PC-3 (cell line): Measurements from ENCODE around the gene OR8B8. TPM values are rescaled to one million over a fixed set of nuclear protein-coding genes. Genes with fewer than 3 reads are reported as not detected.
"Not testable (repeated sequence)": the region's sequence is repeated elsewhere in the genome, so short reads cannot be mapped to it uniquely, and the experiment has no call there.

Source experiments
- ATAC-seq: fragments of 200-7000 bp; cut with Tn5 transposase; 2 replicates; pipeline ENCODE4 v1.9.1; 2020; ENCODE audit warnings: mild to moderate bottlenecking, moderate library complexity
- BruUV-seq: library from RNA; stranded (reverse); fragments of 400-500 nt; replicated peaks from 2 replicates; lab custom pipeline; 2021; lab: Mats Ljungman, UMichigan
- CTCF ChIA-PET: fragments of 300-600 bp; sonication (Branson Sonifier 250); formaldehyde crosslinking; loops from one replicate; lab custom pipeline; 2022; ENCODE audit warnings: antibody characterized with exemption; lab: Charles Lee
- POLR2A ChIA-PET: fragments of 300-600 bp; sonication (Branson Sonifier 250); formaldehyde crosslinking; loops from one replicate; lab custom pipeline; 2022; ENCODE audit warnings: antibody characterized with exemption; ENCODE audit not compliant: unreplicated experiment; lab: Charles Lee
- DNase-seq: peaks from one replicate; pipeline ENCODE4 v3.0.0-alpha.2; 2015
- H2AFZ ChIP-seq: fragments of 300-600 bp; sonication (generic); 2 replicates; pipeline ENCODE4 v1.6.0; 2016; ENCODE audit warnings: antibody characterized with exemption, low read length
- H3F3A ChIP-seq: fragments of 300-600 bp; sonication (generic); one replicate; pipeline ENCODE4 v1.6.0; 2017; ENCODE audit warnings: antibody characterized with exemption, low read length, control low read depth, mild to moderate bottlenecking; ENCODE audit not compliant: unreplicated experiment
- H3K27ac ChIP-seq: fragments of 300-600 bp; sonication (generic); 2 replicates; pipeline ENCODE4 v1.5.1; 2016; ENCODE audit warnings: mild to moderate bottlenecking, low read length
- H3K27me3 ChIP-seq: fragments of 300-600 bp; sonication (generic); 2 replicates; pipeline ENCODE4 v1.6.1; 2016; ENCODE audit warnings: low read length, mixed read lengths
- H3K36me3 ChIP-seq: fragments of 300-600 bp; sonication (generic); 2 replicates; pipeline ENCODE4 v1.6.1; 2016; ENCODE audit warnings: low read depth, mixed run types, low read length, mixed read lengths
- H3K4me1 ChIP-seq: fragments of 300-600 bp; sonication (generic); 2 replicates; pipeline ENCODE4 v1.5.1; 2016; ENCODE audit warnings: low read length; ENCODE audit not compliant: insufficient read depth
- H3K4me2 ChIP-seq: fragments of 300-600 bp; sonication (generic); 2 replicates; pipeline ENCODE4 v1.6.0; 2016; ENCODE audit warnings: low read length
- H3K4me3 ChIP-seq: fragments of 300-600 bp; sonication (generic); 2 replicates; pipeline ENCODE4 v1.5.1; 2016; ENCODE audit warnings: mild to moderate bottlenecking, low read length, mixed read lengths
- H3K79me2 ChIP-seq: fragments of 300-600 bp; sonication (generic); 2 replicates; pipeline ENCODE4 v1.6.1; 2017; ENCODE audit warnings: low read length, mixed read lengths
- H3K9ac ChIP-seq: fragments of 300-600 bp; sonication (generic); 2 replicates; pipeline ENCODE4 v1.6.0; 2016; ENCODE audit warnings: mild to moderate bottlenecking, low read length
- H3K9me2 ChIP-seq: fragments of 300-600 bp; sonication (generic); replicated peaks from 2 replicates; pipeline ENCODE4 v1.6.1; 2016; ENCODE audit warnings: mixed run types, low read length, mixed read lengths
- H3K9me3 ChIP-seq: fragments of 300-600 bp; sonication (generic); 2 replicates; pipeline ENCODE4 v1.6.1; 2016; ENCODE audit warnings: low read length, mixed read lengths
- H4K20me1 ChIP-seq: fragments of 300-600 bp; sonication (generic); 2 replicates; pipeline ENCODE4 v1.6.1; 2016; ENCODE audit warnings: low read length, mixed read lengths
- EZH2 ChIP-seq: fragments of 300-600 bp; sonication (generic); IDR thresholded peaks from one replicate; pipeline ENCODE4 v1.6.1; 2017; ENCODE audit warnings: antibody characterized with exemption, mild to moderate bottlenecking, low read length; ENCODE audit not compliant: unreplicated experiment
- EZH2phosphoT487 ChIP-seq: fragments of 300-600 bp; sonication (generic); IDR thresholded peaks from 2 replicates; pipeline ENCODE4 v1.6.1; 2018; ENCODE audit warnings: mild to moderate bottlenecking, antibody characterized with exemption, low read length, borderline replicate concordance
- intact Hi-C: fragments of 100-400 bp; cut with micrococcal nuclease; formaldehyde crosslinking; loops from 2 replicates; pipeline ENCODE4 v1.9.0; 2023
- total RNA-seq: library from RNA; depleted of rRNA; stranded (reverse); fragments of >200 nt; gene quantifications from 2 replicates; pipeline ENCODE4 v1.2.3, GENCODE V29; 2014
- TF ChIP-seq, protein P1 (sequence below): fragments of 300-600 bp; sonication (generic); conservative IDR thresholded peaks from 2 replicates; pipeline ENCODE4 v1.5.1; 2017; ENCODE audit warnings: antibody characterized with exemption, low read depth, mild to moderate bottlenecking, low read length

OR8B8 gene
- total RNA-seq, 1 experiment from 2014 or later, result not detected

DNA sequence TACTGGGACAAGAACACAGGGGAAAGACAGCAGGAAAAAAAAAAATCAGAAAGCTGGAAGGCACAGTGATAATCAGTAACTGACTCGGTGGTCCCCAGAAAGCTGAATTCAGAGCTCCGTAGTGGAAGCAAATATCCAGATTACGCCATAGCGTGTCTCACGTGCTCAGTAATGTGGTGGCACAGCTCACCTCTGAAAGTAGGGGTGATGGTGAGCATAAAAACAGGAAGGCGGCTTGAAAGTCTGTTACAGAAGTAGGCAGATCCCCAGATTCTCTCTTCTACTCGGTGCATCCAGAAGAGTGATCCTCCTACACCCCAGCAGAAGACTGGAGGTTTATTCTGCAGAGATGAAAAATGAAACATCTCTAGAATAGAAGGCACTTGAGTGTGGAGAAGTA is 35.6 kb downstream of the OR8B8 start:
- no TSS peak for BruUV-seq
- CTCF ChIA-PET, result no interaction called here
- H3K4me1 ChIP-seq, result no peaks in the 10 kb centered on the region
- no peaks in the 10 kb centered on the region for H4K20me1 ChIP-seq
- H3K4me3 ChIP-seq, result no peak overlapping the region
- H3K9me3 ChIP-seq, result no peaks in the 10 kb centered on the region
- no peak for TF ChIP-seq EZH2phosphoT487
- TF ChIP-seq, protein P1, sequence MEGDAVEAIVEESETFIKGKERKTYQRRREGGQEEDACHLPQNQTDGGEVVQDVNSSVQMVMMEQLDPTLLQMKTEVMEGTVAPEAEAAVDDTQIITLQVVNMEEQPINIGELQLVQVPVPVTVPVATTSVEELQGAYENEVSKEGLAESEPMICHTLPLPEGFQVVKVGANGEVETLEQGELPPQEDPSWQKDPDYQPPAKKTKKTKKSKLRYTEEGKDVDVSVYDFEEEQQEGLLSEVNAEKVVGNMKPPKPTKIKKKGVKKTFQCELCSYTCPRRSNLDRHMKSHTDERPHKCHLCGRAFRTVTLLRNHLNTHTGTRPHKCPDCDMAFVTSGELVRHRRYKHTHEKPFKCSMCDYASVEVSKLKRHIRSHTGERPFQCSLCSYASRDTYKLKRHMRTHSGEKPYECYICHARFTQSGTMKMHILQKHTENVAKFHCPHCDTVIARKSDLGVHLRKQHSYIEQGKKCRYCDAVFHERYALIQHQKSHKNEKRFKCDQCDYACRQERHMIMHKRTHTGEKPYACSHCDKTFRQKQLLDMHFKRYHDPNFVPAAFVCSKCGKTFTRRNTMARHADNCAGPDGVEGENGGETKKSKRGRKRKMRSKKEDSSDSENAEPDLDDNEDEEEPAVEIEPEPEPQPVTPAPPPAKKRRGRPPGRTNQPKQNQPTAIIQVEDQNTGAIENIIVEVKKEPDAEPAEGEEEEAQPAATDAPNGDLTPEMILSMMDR, result no peak
- no peak for TF ChIP-seq EZH2
- no peaks in the 10 kb centered on the region for H3K9me2 ChIP-seq
- H2AFZ ChIP-seq, result no peak overlapping the region
- intact Hi-C loops, result no loop called here
- H3K27me3 ChIP-seq, result peaks cover 94% of the 10 kb centered on the region
- no peaks in the 10 kb centered on the region for H3K79me2 ChIP-seq
- POLR2A ChIA-PET, result no interaction called here
- DNase-seq (no peak), ATAC-seq (no peak)
- H3K4me2 ChIP-seq, result no peak overlapping the region
- H3K9ac ChIP-seq, result no peak overlapping the region
- no peak overlapping the region for H3K27ac ChIP-seq
- no peaks in the 10 kb centered on the region for H3K36me3 ChIP-seq
- no peaks in the 10 kb centered on the region for H3F3A ChIP-seq

DNA sequence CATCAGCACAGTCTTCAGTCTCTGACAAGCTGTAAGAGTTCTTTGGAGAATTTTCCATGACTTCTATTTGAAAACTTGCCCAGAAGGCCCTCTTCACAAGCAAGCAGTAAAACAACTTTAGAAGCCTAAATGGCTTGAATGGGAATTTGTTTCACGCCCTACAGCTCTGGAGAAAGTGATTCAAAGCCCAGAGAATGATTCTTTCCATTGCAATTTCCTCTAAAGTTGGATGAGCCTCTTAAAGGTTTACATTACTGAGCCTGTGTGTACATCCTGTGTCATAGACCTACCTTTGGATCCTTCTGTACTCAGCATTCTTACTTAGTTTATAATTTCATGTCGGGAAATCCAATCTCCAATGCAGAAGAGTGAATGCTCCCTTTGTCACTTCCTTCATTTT is 39.9 kb downstream of the OR8B8 start:
- no peak overlapping the region for H3K4me2 ChIP-seq
- POLR2A ChIA-PET, result no interaction called here
- TF ChIP-seq EZH2, result no peak
- TF ChIP-seq, protein P1, result no peak
- TF ChIP-seq EZH2phosphoT487, result no peak
- DNase-seq, result no peak
- CTCF ChIA-PET, result no interaction called here
- BruUV-seq, result no TSS peak
- H3K79me2 ChIP-seq, result no peaks in the 10 kb centered on the region
- no peaks in the 10 kb centered on the region for H3F3A ChIP-seq
- H4K20me1 ChIP-seq, result no peaks in the 10 kb centered on the region
- H3K27ac ChIP-seq, result no peak overlapping the region
- no peak overlapping the region for H3K4me3 ChIP-seq
- H3K9ac ChIP-seq, result no peak overlapping the region
- H3K4me1 ChIP-seq, result no peaks in the 10 kb centered on the region; the same call in 1 of the 2 replicates
- H2AFZ ChIP-seq, result no peak overlapping the region
- H3K36me3 ChIP-seq, result no peaks in the 10 kb centered on the region
- peaks cover 60% of the 10 kb centered on the region for H3K27me3 ChIP-seq
- no peaks in the 10 kb centered on the region for H3K9me3 ChIP-seq
- no peaks in the 10 kb centered on the region for H3K9me2 ChIP-seq
- intact Hi-C loops, result no loop called here
- peak; percentile 30 for ATAC-seq

DNA sequence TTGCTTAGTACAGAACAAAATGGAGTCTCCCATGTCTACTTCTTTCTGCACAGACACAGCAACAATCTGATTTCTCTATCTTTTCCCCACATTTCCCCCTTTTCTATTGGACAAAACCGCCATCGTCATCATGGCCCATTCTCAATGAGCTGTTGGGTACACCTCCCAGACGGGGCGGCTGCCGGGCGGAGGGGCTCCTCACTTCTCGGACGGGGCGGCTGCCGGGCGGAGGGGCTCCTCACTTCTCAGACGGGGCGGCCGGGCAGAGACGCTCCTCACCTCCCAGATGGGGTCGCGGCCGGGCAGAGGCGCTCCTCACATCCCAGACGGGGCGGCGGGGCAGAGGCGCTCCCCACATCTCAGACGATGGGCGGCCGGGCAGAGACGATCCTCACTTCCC is 42.3 kb downstream of the OR8B8 start:
- H3K27me3 ChIP-seq, result peaks cover 36% of the 10 kb centered on the region
- H3K9me3 ChIP-seq, H3K4me1 ChIP-seq, H3K27ac ChIP-seq, ATAC-seq, H3K9me2 ChIP-seq, H3K79me2 ChIP-seq, BruUV-seq, H3K4me3 ChIP-seq, DNase-seq, H4K20me1 ChIP-seq, H3F3A ChIP-seq, POLR2A ChIA-PET, H3K36me3 ChIP-seq, intact Hi-C loops, H3K9ac ChIP-seq, H2AFZ ChIP-seq, CTCF ChIA-PET, H3K4me2 ChIP-seq: not testable (repeated sequence)
